ENCODE results near the gene USP7.

GRCh38 chr16:8941718-8942344 is 21.9 kb downstream of the USP7 start:
- no peak for TF ChIP-seq BHLHE40 (IDR thresholded peaks at IDR 0.05; ENCODE audit: borderline replicate concordance)
- TF ChIP-seq FOXM1 (IDR thresholded peaks at IDR 0.05; ENCODE audit: borderline replicate concordance) = no peak
- no peak for TF ChIP-seq SP1 (IDR thresholded peaks at IDR 0.05)
- TF ChIP-seq LEF1 (IDR thresholded peaks at IDR 0.05; ENCODE audit: borderline replicate concordance) = no peak
- TF ChIP-seq ARNT (IDR thresholded peaks at IDR 0.05) = no peak
- TF ChIP-seq PKNOX1 (IDR thresholded peaks at IDR 0.05) = no peak
- no peak for TF ChIP-seq HDGF (IDR thresholded peaks at IDR 0.05; ENCODE audit: borderline replicate concordance)
- no peak for TF ChIP-seq FOXA1 (IDR thresholded peaks at IDR 0.05)
- TF ChIP-seq SUZ12 (IDR thresholded peaks at IDR 0.05) = no peak
- no peak for TF ChIP-seq ELF4 (IDR thresholded peaks at IDR 0.05)
- no peak for TF ChIP-seq ZNF384 (IDR thresholded peaks at IDR 0.05)
- TF ChIP-seq TARDBP (IDR thresholded peaks at IDR 0.05) = no peak
- no peak for TF ChIP-seq CTBP1 (IDR thresholded peaks at IDR 0.05; ENCODE audit: borderline replicate concordance)
- no peak for TF ChIP-seq L3MBTL2 (conservative IDR thresholded peaks at IDR 0.05)

Data from HEK293T (cell line).